CD14-positive monocyte (primary cell): ENCODE data around the gene AGBL1. TPM values are rescaled to one million over a fixed set of nuclear protein-coding genes. Genes with fewer than 3 reads are reported as not detected.

ENCODE experiments used
- DNase-seq, 3 donors: peaks; one replicate each; pipeline ENCODE4 v3.0.0-alpha.2; 2011 to 2022
- H2AFZ ChIP-seq: 2 replicates; pipeline ENCODE4 v1.6.0; 2012; ENCODE audit warnings: mild to moderate bottlenecking, low read depth, low read length, inconsistent platforms; ENCODE audit not compliant: insufficient read depth, poor library complexity, severe bottlenecking
- H3K27ac ChIP-seq, 2 donors: 1 replicate in 1 of 2; 2 replicates in 1 of 2; pipeline ENCODE4 v1.5.1; 2012 to 2013; ENCODE audit warnings: low read length in 2 of 2, control low read depth in 1 of 2, inconsistent platforms in 1 of 2, low read depth in 1 of 2, mild to moderate bottlenecking in 1 of 2
- H3K27me3 ChIP-seq, 2 donors: one replicate each; pipeline versions ENCODE4 v1.6.0 to v1.6.1; 2011 to 2013; ENCODE audit warnings: low read length in 2 of 2; ENCODE audit not compliant: control insufficient read depth in 2 of 2, insufficient read depth in 2 of 2
- H3K36me3 ChIP-seq, 2 donors: replicated peaks in 1 of 2; 1 replicate in 1 of 2; 2 replicates in 1 of 2; pipeline versions ENCODE4 v1.5.1 to v1.6.1; 2012 to 2013; ENCODE audit warnings: low read length in 2 of 2, control low read depth in 1 of 2, inconsistent platforms in 1 of 2, mild to moderate bottlenecking in 1 of 2; ENCODE audit not compliant: insufficient read depth in 2 of 2, control insufficient read depth in 1 of 2
- H3K4me1 ChIP-seq, 2 donors: 1 replicate in 1 of 2; 2 replicates in 1 of 2; pipeline versions ENCODE4 v1.5.1 to v1.6.1; 2012 to 2013; ENCODE audit warnings: low read length in 2 of 2, control low read depth in 1 of 2, inconsistent platforms in 1 of 2, mild to moderate bottlenecking in 1 of 2, moderate library complexity in 1 of 2; ENCODE audit not compliant: insufficient read depth in 2 of 2, control insufficient read depth in 1 of 2
- H3K4me2 ChIP-seq: replicated peaks from 2 replicates; pipeline ENCODE3; 2012; ENCODE audit warnings: low read length, moderate library complexity, mild to moderate bottlenecking; ENCODE audit not compliant: poor library complexity, severe bottlenecking; ENCODE audit errors: extremely low read depth
- H3K4me3 ChIP-seq, 3 experiments: fragments of 200-600 bp in 1 of 3; sonication (generic) in 1 of 3; replicated peaks in 1 of 3; 1 replicate in 2 of 3; 2 replicates in 1 of 3; pipeline ENCODE4 v1.5.1; 2011 to 2013; ENCODE audit warnings: low read length in 3 of 3, mild to moderate bottlenecking in 3 of 3, control low read depth in 2 of 3, low read depth in 2 of 3, inconsistent platforms in 1 of 3, moderate library complexity in 1 of 3
- H3K79me2 ChIP-seq: 2 replicates; pipeline ENCODE4 v1.6.0; 2012; ENCODE audit warnings: mild to moderate bottlenecking, control low read depth, inconsistent platforms, low read length, moderate library complexity; ENCODE audit not compliant: insufficient read depth
- H3K9ac ChIP-seq: 2 replicates; pipeline ENCODE4 v1.6.0; 2017; ENCODE audit warnings: low read length, mild to moderate bottlenecking; ENCODE audit not compliant: insufficient read depth, poor library complexity, severe bottlenecking
- H3K9me3 ChIP-seq, 2 donors: replicated peaks in 1 of 2; 1 replicate in 1 of 2; 2 replicates in 1 of 2; pipeline versions ENCODE4 v1.5.1 to v1.6.1; 2012 to 2013; ENCODE audit warnings: low read length in 2 of 2, control low read depth in 1 of 2; ENCODE audit not compliant: control insufficient read depth in 1 of 2, insufficient read depth in 1 of 2
- H4K20me1 ChIP-seq: 2 replicates; pipeline ENCODE4 v1.6.0; 2012; ENCODE audit warnings: mild to moderate bottlenecking, low read length, control low read depth, moderate library complexity; ENCODE audit not compliant: insufficient read depth
- H3K27ac Mint-ChIP-seq, 7 donors: one replicate each; pipeline ENCODE4 v1.8.0; 2020; ENCODE audit warnings: mild to moderate bottlenecking in 7 of 7, mixed read lengths in 7 of 7, moderate library complexity in 6 of 7, inconsistent platforms in 2 of 7
- H3K27me3 Mint-ChIP-seq, 3 donors: one replicate each; pipeline ENCODE4 v1.8.0; 2021 to 2022; ENCODE audit warnings: low read depth in 3 of 3, mild to moderate bottlenecking in 3 of 3, mixed read lengths in 3 of 3, moderate library complexity in 3 of 3, inconsistent platforms in 1 of 3
- H3K36me3 Mint-ChIP-seq, 2 donors: one replicate each; pipeline ENCODE4 v1.8.0; 2020; ENCODE audit warnings: mixed read lengths in 2 of 2, inconsistent platforms in 1 of 2, mild to moderate bottlenecking in 1 of 2
- H3K4me1 Mint-ChIP-seq: one replicate; pipeline ENCODE4 v1.8.0; 2020; ENCODE audit warnings: mild to moderate bottlenecking, mixed read lengths
- H3K4me3 Mint-ChIP-seq, 2 donors: one replicate each; pipeline ENCODE4 v1.8.0; 2020; ENCODE audit warnings: mild to moderate bottlenecking in 2 of 2, mixed read lengths in 2 of 2, moderate library complexity in 1 of 2
- H3K9me3 Mint-ChIP-seq, 7 donors: one replicate each; pipeline ENCODE4 v1.8.0; 2020 to 2022; ENCODE audit warnings: mixed read lengths in 7 of 7, mild to moderate bottlenecking in 6 of 7, moderate library complexity in 6 of 7, inconsistent platforms in 2 of 7
- CTCF ChIP-seq: fragments of 200-600 bp; IDR thresholded peaks from one replicate; pipeline ENCODE4 v1.8.0; 2022; ENCODE audit warnings: antibody characterized with exemption, mild to moderate bottlenecking
- WGBS: methylation state at CpG from one replicate; pipeline ENCODE4 v1.1.5; 2013; ENCODE audit warnings: missing lambda C conversion rate; ENCODE audit not compliant: insufficient coverage; 5-methylcytosine and 5-hydroxymethylcytosine counted together
- intact Hi-C, 2 donors: fragments of 100-400 bp; cut with micrococcal nuclease; formaldehyde crosslinking; loops; one replicate each; pipeline versions ENCODE4 v1.15.0 to v1.15.1; 2023
- polyA plus RNA-seq, 3 donors: library from polyadenylated mRNA; depleted of rRNA in 1 of 3; unstranded in 2 of 3; stranded (reverse) in 1 of 3; fragments of 300-500 nt in 2 of 3; fragments of >200 nt in 1 of 3; fragmentation: Illumina TruSeq in 2 of 3; gene quantifications; 1 replicate in 2 of 3; 2 replicates in 1 of 3; pipeline ENCODE4 v1.2.3, GENCODE V29; 2012 to 2021

Gene AGBL1
- polyA plus RNA-seq, 3 donors: not detected

GRCh38 chr15:87031540-87032230 is 952.0 kb downstream of the AGBL1 start:
- no peak for TF ChIP-seq CTCF
- intact Hi-C loops: no loop called here
- Histone ChIP-seq H2AFZ (no peak overlapping the region), H4K20me1 (no peaks in the 10 kb centered on the region), H3K9ac (no peak overlapping the region), H3K4me2 (no peak overlapping the region), H3K9me3 (no peaks in the 10 kb centered on the region), H3K36me3 (no peaks in the 10 kb centered on the region), H3K4me1 (no peaks in the 10 kb centered on the region), H3K27me3 (no peaks in the 10 kb centered on the region), H3K4me3 (no peak overlapping the region), H3K79me2 (no peaks in the 10 kb centered on the region), H3K27ac (no peak overlapping the region)
- 100% methylated on average over 3 of the region's 6 CpGs for WGBS
- H3K9me3 Mint-ChIP-seq: peaks cover 0 to 8% (median 2%) of the 10 kb centered on the region in 7 donors
- H3K4me1 Mint-ChIP-seq: no peaks in the 10 kb centered on the region
- no peak overlapping the region for H3K4me3 Mint-ChIP-seq
- no peaks in the 10 kb centered on the region for H3K27me3 Mint-ChIP-seq
- H3K27ac Mint-ChIP-seq: no peak overlapping the region
- H3K36me3 Mint-ChIP-seq: no peaks in the 10 kb centered on the region
- no peak for DNase-seq

DNA sequence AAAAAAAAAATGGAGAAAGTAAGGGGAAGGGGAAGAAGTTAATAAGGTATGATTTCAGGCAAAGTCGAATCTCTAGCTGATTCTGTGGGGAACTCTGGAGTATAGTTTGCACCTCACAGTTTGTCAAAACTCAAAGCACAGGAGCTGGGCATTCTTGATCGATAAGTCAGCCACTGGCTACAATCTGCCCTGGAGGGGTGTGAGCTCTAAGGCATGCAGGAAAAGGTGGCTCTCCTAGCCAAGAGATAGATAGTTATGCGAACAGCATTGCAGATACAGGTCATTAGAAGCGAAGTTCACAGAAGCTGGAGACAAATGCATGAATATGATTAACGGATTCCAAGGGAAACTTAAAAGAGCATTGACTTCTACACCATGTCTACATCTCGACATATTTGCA is 952.6 kb downstream of the AGBL1 start:
- H3K27ac Mint-ChIP-seq: no peak overlapping the region
- Histone ChIP-seq H3K9me3 (no peaks in the 10 kb centered on the region), H2AFZ (no peak overlapping the region), H3K27me3 (no peaks in the 10 kb centered on the region), H3K79me2 (no peaks in the 10 kb centered on the region), H4K20me1 (no peaks in the 10 kb centered on the region), H3K4me2 (no peak overlapping the region), H3K4me1 (no peaks in the 10 kb centered on the region), H3K9ac (no peak overlapping the region), H3K27ac (no peak overlapping the region), H3K4me3 (no peak overlapping the region), H3K36me3 (no peaks in the 10 kb centered on the region)
- intact Hi-C loops: no loop called here
- DNase-seq: no peak
- no peak for TF ChIP-seq CTCF
- H3K36me3 Mint-ChIP-seq: no peaks in the 10 kb centered on the region
- H3K4me3 Mint-ChIP-seq: no peak overlapping the region
- no peaks in the 10 kb centered on the region for H3K4me1 Mint-ChIP-seq
- H3K9me3 Mint-ChIP-seq: peaks cover 0 to 8% (median 2%) of the 10 kb centered on the region in 7 donors
- no peaks in the 10 kb centered on the region for H3K27me3 Mint-ChIP-seq
- 92% methylated on average over 4 of the region's 6 CpGs for WGBS
